IMR-90 (cell line): ENCODE data around the gene HOXB1. TPM values are rescaled to one million over a fixed set of nuclear protein-coding genes. Genes with fewer than 3 reads are reported as not detected.

Experiments used
- ATAC-seq: fragments of 200-7000 bp; cut with Tn5 transposase; 2 replicates; pipeline ENCODE4 v1.9.1; 2020; ENCODE audit warnings: low read depth, mild to moderate bottlenecking, moderate library complexity
- BruUV-seq: library from RNA; stranded (reverse); fragments of 400-500 nt; replicated peaks from 2 replicates; lab custom pipeline; 2021; lab: Mats Ljungman, UMichigan
- CTCF ChIA-PET: fragments of 300-600 bp; formaldehyde crosslinking; extraction: SDS; loops from one replicate; lab custom pipeline; 2021; ENCODE audit warnings: antibody characterized with exemption; lab: Yijun Ruan, JAX
- POLR2A ChIA-PET: fragments of 300-600 bp; sonication (Branson Sonifier 250); formaldehyde crosslinking; loops from one replicate; lab custom pipeline; 2022; ENCODE audit warnings: antibody characterized with exemption; ENCODE audit not compliant: unreplicated experiment; lab: Charles Lee
- DNase-seq: peaks from one replicate; pipeline ENCODE4 v3.0.0; 2013
- H2AFZ ChIP-seq: replicated peaks from 2 replicates; pipeline ENCODE3; 2013; ENCODE audit warnings: low read length, mild to moderate bottlenecking; ENCODE audit not compliant: poor library complexity
- H2AK5ac ChIP-seq: 2 replicates; pipeline ENCODE4 v1.6.1; 2013; ENCODE audit warnings: low read depth, low read length, inconsistent platforms
- H2AK9ac ChIP-seq: replicated peaks from 2 replicates; pipeline ENCODE3; 2013; ENCODE audit warnings: mild to moderate bottlenecking, low read depth, low read length, moderate library complexity; ENCODE audit not compliant: poor library complexity
- H2BK120ac ChIP-seq: 2 replicates; pipeline ENCODE4 v1.6.1; 2013; ENCODE audit warnings: low read depth, low read length, inconsistent platforms
- H2BK15ac ChIP-seq: 3 replicates; pipeline ENCODE4 v1.6.1; 2013; ENCODE audit warnings: low read depth, low read length, inconsistent platforms
- H2BK20ac ChIP-seq: 2 replicates; pipeline ENCODE4 v1.6.1; 2013; ENCODE audit warnings: low read depth, mild to moderate bottlenecking, inconsistent platforms, low read length, moderate library complexity
- H2BK5ac ChIP-seq: 2 replicates; pipeline ENCODE4 v1.6.1; 2013; ENCODE audit warnings: mild to moderate bottlenecking, low read depth, low read length, inconsistent platforms; ENCODE audit not compliant: poor library complexity, severe bottlenecking
- H3K14ac ChIP-seq: replicated peaks from 2 replicates; pipeline ENCODE4 v1.6.1; 2013; ENCODE audit warnings: low read depth, low read length, inconsistent platforms
- H3K18ac ChIP-seq: 2 replicates; pipeline ENCODE4 v1.6.1; 2013; ENCODE audit warnings: low read depth, low read length, control low read depth
- H3K23ac ChIP-seq: 2 replicates; pipeline ENCODE4 v1.6.1; 2013; ENCODE audit warnings: low read depth, low read length, inconsistent platforms
- H3K27ac ChIP-seq: 2 replicates; pipeline ENCODE4 v1.5.1; 2013; ENCODE audit warnings: mild to moderate bottlenecking, control low read depth, low read length; ENCODE audit not compliant: insufficient read depth
- H3K27me3 ChIP-seq: 2 replicates; pipeline ENCODE4 v1.6.1; 2013; ENCODE audit warnings: low read length; ENCODE audit not compliant: control insufficient read depth, insufficient read depth
- H3K36me3 ChIP-seq: 2 replicates; pipeline ENCODE4 v1.6.1; 2013; ENCODE audit warnings: low read length, mixed read lengths; ENCODE audit not compliant: control insufficient read depth, insufficient read depth
- H3K4ac ChIP-seq: 2 replicates; pipeline ENCODE4 v1.6.1; 2013; ENCODE audit warnings: low read depth, low read length, inconsistent platforms
- H3K4me1 ChIP-seq: 2 replicates; pipeline ENCODE4 v1.6.1; 2013; ENCODE audit warnings: low read length, mixed read lengths; ENCODE audit not compliant: control insufficient read depth, insufficient read depth
- H3K4me2 ChIP-seq: 2 replicates; pipeline ENCODE4 v1.6.1; 2013; ENCODE audit warnings: low read depth, mild to moderate bottlenecking, control low read depth, low read length, moderate library complexity
- H3K4me3 ChIP-seq: 2 replicates; pipeline ENCODE4 v1.5.1; 2013; ENCODE audit warnings: low read depth, mild to moderate bottlenecking, control low read depth, low read length, moderate library complexity; ENCODE audit not compliant: insufficient read depth
- H3K56ac ChIP-seq: 2 replicates; pipeline ENCODE4 v1.6.1; 2013; ENCODE audit warnings: low read length, inconsistent platforms; ENCODE audit not compliant: insufficient read depth; ENCODE audit errors: extremely low read depth
- H3K79me1 ChIP-seq, 2 experiments: 2 replicates each; pipeline ENCODE4 v1.6.1; 2013; ENCODE audit warnings: low read length in 2 of 2, inconsistent platforms in 1 of 2, low read depth in 1 of 2
- H3K9ac ChIP-seq: 2 replicates; pipeline ENCODE4 v1.6.1; 2013; ENCODE audit warnings: low read depth, low read length, control low read depth
- H3K9me1 ChIP-seq: 2 replicates; pipeline ENCODE4 v1.6.1; 2013; ENCODE audit warnings: low read length, inconsistent platforms; ENCODE audit not compliant: insufficient read depth
- H3K9me3 ChIP-seq: 2 replicates; pipeline ENCODE4 v1.6.1; 2013; ENCODE audit warnings: low read length; ENCODE audit not compliant: control insufficient read depth, insufficient read depth
- H4K20me1 ChIP-seq: 2 replicates; pipeline ENCODE4 v1.6.1; 2013; ENCODE audit warnings: low read length, inconsistent platforms; ENCODE audit not compliant: insufficient read depth
- H4K5ac ChIP-seq: 2 replicates; pipeline ENCODE4 v1.6.1; 2013; ENCODE audit warnings: mild to moderate bottlenecking, low read depth, low read length, control low read depth
- H4K8ac ChIP-seq, 2 experiments: 2 replicates each; pipeline ENCODE4 v1.6.1; 2013; ENCODE audit warnings: low read depth in 2 of 2, low read length in 2 of 2, control low read depth in 1 of 2, inconsistent platforms in 1 of 2
- H4K91ac ChIP-seq: 2 replicates; pipeline ENCODE4 v1.6.1; 2013; ENCODE audit warnings: low read depth, low read length, inconsistent platforms; ENCODE audit not compliant: insufficient read depth
- BHLHE40 ChIP-seq: fragments of 150-350 bp; IDR thresholded peaks from 2 replicates; pipeline ENCODE4 v1.6.1; 2016; ENCODE audit warnings: mild to moderate bottlenecking, low read depth, low read length
- CEBPB ChIP-seq: IDR thresholded peaks from 2 replicates; pipeline ENCODE4 v1.6.1; 2012; ENCODE audit warnings: low read depth, low read length, improper control_type of control experiment
- CHD1 ChIP-seq: IDR thresholded peaks from 2 replicates; pipeline ENCODE4 v1.6.1; 2012; ENCODE audit warnings: low read depth, low read length, improper control_type of control experiment
- FOS ChIP-seq: fragments of 150-350 bp; IDR thresholded peaks from 2 replicates; pipeline ENCODE4 v1.6.1; 2016; ENCODE audit warnings: low read depth, low read length
- MAFK ChIP-seq: IDR thresholded peaks from 2 replicates; pipeline ENCODE4 v1.6.1; 2012; ENCODE audit warnings: low read depth, low read length, improper control_type of control experiment
- MAZ ChIP-seq: IDR thresholded peaks from 2 replicates; pipeline ENCODE4 v1.6.1; 2012; ENCODE audit warnings: low read depth, mild to moderate bottlenecking, low read length, improper control_type of control experiment, moderate library complexity, borderline replicate concordance
- MXI1 ChIP-seq: IDR thresholded peaks from 2 replicates; pipeline ENCODE4 v1.6.1; 2012; ENCODE audit warnings: low read depth, mild to moderate bottlenecking, low read length, moderate library complexity, borderline replicate concordance
- NFE2L2 ChIP-seq: fragments of 150-350 bp; IDR thresholded peaks from 2 replicates; pipeline ENCODE4 v1.6.1; 2016; ENCODE audit warnings: low read depth, mild to moderate bottlenecking, low read length
- POLR2A ChIP-seq: IDR thresholded peaks from 2 replicates; pipeline ENCODE4 v1.6.1; 2012; ENCODE audit warnings: mild to moderate bottlenecking, low read depth, low read length
- RAD21 ChIP-seq: IDR thresholded peaks from 2 replicates; pipeline ENCODE4 v1.6.1; 2012; ENCODE audit warnings: low read length, improper control_type of control experiment
- RCOR1 ChIP-seq: IDR thresholded peaks from 2 replicates; pipeline ENCODE4 v1.6.1; 2012; ENCODE audit warnings: mild to moderate bottlenecking, low read length, improper control_type of control experiment; ENCODE audit not compliant: insufficient replicate concordance
- RFX5 ChIP-seq: IDR thresholded peaks from 2 replicates; pipeline ENCODE4 v1.8.0; 2012; ENCODE audit warnings: low read depth, mild to moderate bottlenecking, low read length, moderate library complexity
- SMC3 ChIP-seq: fragments of 150-350 bp; IDR thresholded peaks from 2 replicates; pipeline ENCODE4 v1.6.1; 2016; ENCODE audit warnings: low read depth, mild to moderate bottlenecking, antibody characterized with exemption, low read length, moderate library complexity
- WGBS, 2 experiments: methylation state at CpG; one replicate each; pipeline versions ENCODE4 v1.1.5 to v1.1.7; 2013; ENCODE audit warnings: missing lambda C conversion rate in 2 of 2; ENCODE audit not compliant: insufficient read length in 1 of 2; ENCODE audit errors: extremely low coverage in 2 of 2; 5-methylcytosine and 5-hydroxymethylcytosine counted together
- dilution Hi-C: fragments of 300-500 bp; cut with HindIII; formaldehyde crosslinking; loops from one replicate; pipeline ENCODE4 v1.14.3; 2018; ENCODE audit warnings: low sequenced_read_pairs; ENCODE audit not compliant: unreplicated experiment
- in situ Hi-C: fragments of 300-500 bp; cut with MboI; formaldehyde crosslinking; loops from 3 replicates; pipeline ENCODE4 v1.14.3; 2019; ENCODE audit warnings: low sequenced_read_pairs, inconsistent platforms, mixed read lengths
- intact Hi-C: fragments of 100-400 bp; cut with micrococcal nuclease; formaldehyde crosslinking; loops from 2 replicates; pipeline ENCODE4 v1.10.0; 2022
- polyA plus RNA-seq, 3 experiments: library from polyadenylated mRNA; depleted of rRNA; stranded (reverse); fragments of >200 nt; gene quantifications; 2 replicates each; pipeline ENCODE4 v1.2.3, GENCODE V29; 2012; ENCODE audit warnings: low replicate concordance in 1 of 3
- total RNA-seq: library from RNA; depleted of rRNA; stranded (reverse); fragments of >200 nt; gene quantifications from 2 replicates; pipeline ENCODE4 v1.2.3, GENCODE V29; 2012
- TF ChIP-seq, protein P1 (sequence below): fragments of 150-350 bp; IDR thresholded peaks from 2 replicates; pipeline ENCODE4 v1.6.1; 2016; ENCODE audit warnings: low read depth, mild to moderate bottlenecking, low read length, moderate library complexity, borderline replicate concordance
- TF ChIP-seq, protein P2 (sequence below): fragments of 150-350 bp; IDR thresholded peaks from 2 replicates; pipeline ENCODE4 v1.6.1; 2017; ENCODE audit warnings: mild to moderate bottlenecking, antibody characterized with exemption, low read length, low read depth
- TF ChIP-seq, protein P3 (sequence below): conservative IDR thresholded peaks from 2 replicates; pipeline ENCODE4 v1.5.1; 2012; ENCODE audit warnings: mild to moderate bottlenecking, low read depth, low read length, improper control_type of control experiment

HOXB1 gene
- total and polyA plus RNA-seq, 2 of the 4 experiments (the other 2 are of a cell fraction): not detected

DNA sequence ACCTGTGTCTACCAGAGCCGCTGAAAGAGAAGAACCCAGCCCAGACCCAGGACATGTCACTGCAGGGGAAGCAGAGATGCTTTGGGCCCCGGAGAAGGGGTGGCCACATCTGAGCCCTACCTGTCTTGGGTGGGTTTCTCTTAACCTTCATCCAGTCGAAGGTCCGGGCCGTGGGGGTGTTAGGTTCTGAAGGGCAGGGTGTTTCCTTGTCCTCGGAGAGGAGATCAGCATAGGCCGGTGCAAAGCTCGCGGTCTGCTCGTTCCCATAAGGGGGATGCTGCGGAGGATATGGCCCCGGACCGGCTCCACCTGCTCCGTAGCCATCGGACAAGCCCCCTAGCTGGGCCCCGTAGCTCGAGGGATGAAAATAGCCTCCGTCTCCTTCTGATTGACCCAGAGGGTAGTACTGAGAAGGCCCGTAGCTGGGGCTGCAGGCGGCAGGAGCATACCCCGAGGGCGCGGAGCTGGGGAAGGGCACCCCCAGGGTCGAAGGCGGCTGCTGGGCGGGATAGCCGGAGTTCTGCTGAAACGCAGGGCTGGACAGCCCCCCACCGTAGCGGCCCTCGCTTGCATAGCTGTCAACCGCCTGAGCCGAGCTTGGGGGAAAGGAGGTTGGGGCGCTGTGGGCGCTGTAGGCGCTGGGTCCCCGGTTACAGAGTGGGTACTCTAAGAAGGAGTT lies 464 bp downstream of the HOXB1 start:
- in situ Hi-C loops: no loop called here
- no peaks in the 10 kb centered on the region for H3K36me3 ChIP-seq
- ATAC-seq (no peak), DNase-seq (no peak)
- peak overlapping the region; percentile 16; the same call in 1 of the 2 replicates for H2AK5ac ChIP-seq
- H3K4me2 ChIP-seq: no peak overlapping the region
- no peaks in the 10 kb centered on the region for H3K79me1 ChIP-seq
- dilution Hi-C loops: no loop called here
- intact Hi-C loops: no loop called here
- H2BK120ac ChIP-seq: no peak overlapping the region
- 86% methylated on average over 17 of the region's 37 CpGs; no CpG with 5 or more reads in 1 of the 2 experiments for whole genome bisulfite sequencing, 2 experiments
- H3K56ac ChIP-seq: no peak overlapping the region
- BruUV-seq: no TSS peak
- no peak overlapping the region for H2BK20ac ChIP-seq
- no peak overlapping the region for H2AK9ac ChIP-seq
- no peaks in the 10 kb centered on the region for H3K4me1 ChIP-seq
- H3K9me1 ChIP-seq: no peaks in the 10 kb centered on the region
- H3K27me3 ChIP-seq: peaks cover 17% of the 10 kb centered on the region
- no peak overlapping the region for H4K91ac ChIP-seq
- no peak overlapping the region for H3K23ac ChIP-seq
- H3K4ac ChIP-seq: no peak overlapping the region
- H3K18ac ChIP-seq: no peak overlapping the region
- H3K14ac ChIP-seq: no peak overlapping the region
- no peaks in the 10 kb centered on the region for H3K9me3 ChIP-seq
- no peaks in the 10 kb centered on the region for H4K20me1 ChIP-seq
- no peak overlapping the region for H4K8ac ChIP-seq
- H2BK5ac ChIP-seq: no peak overlapping the region
- no peak overlapping the region for H4K5ac ChIP-seq
- H3K9ac ChIP-seq: no peak overlapping the region
- CTCF ChIA-PET: no interaction called here
- H2BK15ac ChIP-seq: no peak overlapping the region
- TF ChIP-seq, protein P1, sequence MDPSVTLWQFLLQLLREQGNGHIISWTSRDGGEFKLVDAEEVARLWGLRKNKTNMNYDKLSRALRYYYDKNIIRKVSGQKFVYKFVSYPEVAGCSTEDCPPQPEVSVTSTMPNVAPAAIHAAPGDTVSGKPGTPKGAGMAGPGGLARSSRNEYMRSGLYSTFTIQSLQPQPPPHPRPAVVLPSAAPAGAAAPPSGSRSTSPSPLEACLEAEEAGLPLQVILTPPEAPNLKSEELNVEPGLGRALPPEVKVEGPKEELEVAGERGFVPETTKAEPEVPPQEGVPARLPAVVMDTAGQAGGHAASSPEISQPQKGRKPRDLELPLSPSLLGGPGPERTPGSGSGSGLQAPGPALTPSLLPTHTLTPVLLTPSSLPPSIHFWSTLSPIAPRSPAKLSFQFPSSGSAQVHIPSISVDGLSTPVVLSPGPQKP: no peak
- TF ChIP-seq FOS (no peak), POLR2A (no peak), NFE2L2 (no peak), RCOR1 (no peak), CHD1 (no peak), MXI1 (no peak), CEBPB (no peak), MAZ (no peak), MAFK (no peak), RAD21 (no peak), SMC3 (no peak), BHLHE40 (no peak), RFX5 (no peak)
- TF ChIP-seq, protein P2, sequence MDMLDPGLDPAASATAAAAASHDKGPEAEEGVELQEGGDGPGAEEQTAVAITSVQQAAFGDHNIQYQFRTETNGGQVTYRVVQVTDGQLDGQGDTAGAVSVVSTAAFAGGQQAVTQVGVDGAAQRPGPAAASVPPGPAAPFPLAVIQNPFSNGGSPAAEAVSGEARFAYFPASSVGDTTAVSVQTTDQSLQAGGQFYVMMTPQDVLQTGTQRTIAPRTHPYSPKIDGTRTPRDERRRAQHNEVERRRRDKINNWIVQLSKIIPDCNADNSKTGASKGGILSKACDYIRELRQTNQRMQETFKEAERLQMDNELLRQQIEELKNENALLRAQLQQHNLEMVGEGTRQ: no peak
- TF ChIP-seq, protein P3, sequence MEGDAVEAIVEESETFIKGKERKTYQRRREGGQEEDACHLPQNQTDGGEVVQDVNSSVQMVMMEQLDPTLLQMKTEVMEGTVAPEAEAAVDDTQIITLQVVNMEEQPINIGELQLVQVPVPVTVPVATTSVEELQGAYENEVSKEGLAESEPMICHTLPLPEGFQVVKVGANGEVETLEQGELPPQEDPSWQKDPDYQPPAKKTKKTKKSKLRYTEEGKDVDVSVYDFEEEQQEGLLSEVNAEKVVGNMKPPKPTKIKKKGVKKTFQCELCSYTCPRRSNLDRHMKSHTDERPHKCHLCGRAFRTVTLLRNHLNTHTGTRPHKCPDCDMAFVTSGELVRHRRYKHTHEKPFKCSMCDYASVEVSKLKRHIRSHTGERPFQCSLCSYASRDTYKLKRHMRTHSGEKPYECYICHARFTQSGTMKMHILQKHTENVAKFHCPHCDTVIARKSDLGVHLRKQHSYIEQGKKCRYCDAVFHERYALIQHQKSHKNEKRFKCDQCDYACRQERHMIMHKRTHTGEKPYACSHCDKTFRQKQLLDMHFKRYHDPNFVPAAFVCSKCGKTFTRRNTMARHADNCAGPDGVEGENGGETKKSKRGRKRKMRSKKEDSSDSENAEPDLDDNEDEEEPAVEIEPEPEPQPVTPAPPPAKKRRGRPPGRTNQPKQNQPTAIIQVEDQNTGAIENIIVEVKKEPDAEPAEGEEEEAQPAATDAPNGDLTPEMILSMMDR: no peak
- no peak overlapping the region for H2AFZ ChIP-seq
- no peak overlapping the region for H3K27ac ChIP-seq
- POLR2A ChIA-PET: no interaction called here
- H3K4me3 ChIP-seq: no peak overlapping the region
